NCI-H146 treated with DMSO at 0.1 percent for 48 hours (cell line): ENCODE measurements around the gene BBS4.
"Not testable (repeated sequence)": the region's sequence is repeated elsewhere in the genome, so short reads cannot be mapped to it uniquely, and the experiment has no call there.

Experiments
- DNase-seq: peaks from one replicate; lab custom pipeline; 2025; ENCODE audit not compliant: unreplicated experiment; lab: John Stamatoyannopoulos, UW

The BBS4 gene

GRCh38 chr15:72690938-72691337 lies 4.9 kb downstream of the BBS4 start:
- DNase-seq = no peak

- DNase-seq = no peak
Observed at GRCh38 chr15:72698938-72699337, 12.9 kb downstream of the BBS4 start.

- DNase-seq = no peak
Observed at GRCh38 chr15:72700076-72700475, 14.1 kb downstream of the BBS4 start.

GRCh38 chr15:72706266-72706665 lies 20.3 kb downstream of the BBS4 start:
- no peak for DNase-seq

- DNase-seq = not testable (repeated sequence)
Observed at GRCh38 chr15:72708551-72709303, 22.7 kb downstream of the BBS4 start.

GRCh38 chr15:72722071-72722696 lies 36.2 kb downstream of the BBS4 start:
- DNase-seq = peak; percentile 16

GRCh38 chr15:72724028-72724427 lies 38.0 kb downstream of the BBS4 start:
- no peak for DNase-seq

GRCh38 chr15:72725446-72725845 lies 39.4 kb downstream of the BBS4 start:
- DNase-seq = no peak

GRCh38 chr15:72725851-72726250 lies 39.8 kb downstream of the BBS4 start:
- not testable (repeated sequence) for DNase-seq

GRCh38 chr15:72727154-72727553 lies 41.1 kb downstream of the BBS4 start:
- no peak for DNase-seq

- DNase-seq = not testable (repeated sequence)
Observed at GRCh38 chr15:72728249-72728648, 42.2 kb downstream of the BBS4 start.

GRCh38 chr15:72728821-72729220 lies 42.8 kb downstream of the BBS4 start:
- DNase-seq = no peak

GRCh38 chr15:72732086-72732485 lies 46.1 kb downstream of the BBS4 start:
- DNase-seq = no peak

GRCh38 chr15:72732516-72732915 lies 46.5 kb downstream of the BBS4 start:
- DNase-seq = no peak

- peak; percentile 8 for DNase-seq
Observed at GRCh38 chr15:72733941-72734738, 48.1 kb downstream of the BBS4 start.

- no peak for DNase-seq
Observed at GRCh38 chr15:72735111-72735510, 49.1 kb downstream of the BBS4 start.

GRCh38 chr15:72737061-72737460 lies 51.1 kb downstream of the BBS4 start:
- DNase-seq = no peak

- no peak for DNase-seq
Observed at GRCh38 chr15:72737723-72738122, 51.7 kb downstream of the BBS4 start.

- no peak for DNase-seq
Observed at GRCh38 chr15:72740219-72740618, 54.2 kb downstream of the BBS4 start.

- no peak for DNase-seq
Observed at GRCh38 chr15:72749700-72750099, 63.7 kb downstream of the BBS4 start.

- no peak for DNase-seq
Observed at GRCh38 chr15:72751751-72752455, 65.9 kb downstream of the BBS4 start.
